Peyer's patch (tissue), 4 donors: ENCODE data around the gene TRAPPC2L.

Experiments used
- CTCF ChIP-seq, 6 experiments: fragments of 450-650 bp in 4 of 6; fragments of 200-600 bp in 2 of 6; sonication (generic) in 1 of 6; IDR thresholded peaks; one replicate each; pipeline ENCODE4 v1.5.1; 2017 to 2019; ENCODE audit warnings: antibody characterized with exemption in 6 of 6, mild to moderate bottlenecking in 3 of 6, moderate library complexity in 1 of 6
- POLR2A ChIP-seq, 2 donors: fragments of 450-650 bp; IDR thresholded peaks; one replicate each; pipeline ENCODE4 v1.5.1; 2017; ENCODE audit warnings: antibody characterized with exemption in 2 of 2, mild to moderate bottlenecking in 2 of 2, moderate library complexity in 2 of 2

GRCh38 chr16:88862968-88863367 lies 6.0 kb downstream of the TRAPPC2L start:
- TF ChIP-seq CTCF (IDR thresholded peaks at IDR 0.05): no peak
- no peak for TF ChIP-seq POLR2A (IDR thresholded peaks at IDR 0.05)
